Endometrial microvascular endothelial cells (primary cell): ENCODE data around the gene CCDC197. TPM values are rescaled to one million over a fixed set of nuclear protein-coding genes. Genes with fewer than 3 reads are reported as not detected.

Source experiments
- in situ Hi-C: cut with HindIII; loops from 2 replicates; pipeline ENCODE4 v1.10.0; 2017; ENCODE audit warnings: low sequenced_read_pairs, low pct_unique_long_range_greater_than_20kb; ENCODE audit errors: inconsistent ontology term
- total RNA-seq: library from RNA; depleted of rRNA; stranded (reverse); fragments of >200 nt; gene quantifications from one replicate; pipeline ENCODE4 v1.2.3, GENCODE V29; 2015; ENCODE audit errors: inconsistent ontology term

The CCDC197 gene
- total RNA-seq, 1 donor from 2014 or later: not detected

GRCh38 chr14:93994919-93995682, 2.0 kb upstream of the CCDC197 start:
- in situ Hi-C loops: no loop called here

- in situ Hi-C loops: no loop called here
Measured at GRCh38 chr14:93996130-93996695, 888 bp upstream of the CCDC197 start.

GRCh38 chr14:93997916-93998870, 1.1 kb downstream of the CCDC197 start:
- in situ Hi-C loops: no loop called here

- in situ Hi-C loops: no loop called here
Measured at GRCh38 chr14:93998871-93999403, 1.8 kb downstream of the CCDC197 start.

GRCh38 chr14:93999573-93999972, 2.5 kb downstream of the CCDC197 start:
- in situ Hi-C loops: no loop called here

GRCh38 chr14:94000267-94000666, 3.2 kb downstream of the CCDC197 start:
- in situ Hi-C loops: no loop called here

- in situ Hi-C loops: no loop called here
Measured at GRCh38 chr14:94001016-94001415, 3.9 kb downstream of the CCDC197 start.

GRCh38 chr14:94001501-94002396, 4.6 kb downstream of the CCDC197 start:
- in situ Hi-C loops: no loop called here

GRCh38 chr14:94003397-94003796, 6.3 kb downstream of the CCDC197 start:
- in situ Hi-C loops: no loop called here

GRCh38 chr14:94004015-94004414, 6.9 kb downstream of the CCDC197 start:
- in situ Hi-C loops: no loop called here

- in situ Hi-C loops: no loop called here
Measured at GRCh38 chr14:94005324-94006073, 8.4 kb downstream of the CCDC197 start.

- in situ Hi-C loops: no loop called here
Measured at GRCh38 chr14:94008234-94008633, 11.1 kb downstream of the CCDC197 start.

- in situ Hi-C loops: no loop called here
Measured at GRCh38 chr14:94009767-94010166, 12.7 kb downstream of the CCDC197 start.

- in situ Hi-C loops: no loop called here
Measured at GRCh38 chr14:94010625-94011024, 13.5 kb downstream of the CCDC197 start.

- in situ Hi-C loops: no loop called here
Measured at GRCh38 chr14:94011795-94012194, 14.7 kb downstream of the CCDC197 start.

GRCh38 chr14:94014382-94014781, 17.3 kb downstream of the CCDC197 start:
- in situ Hi-C loops: no loop called here

GRCh38 chr14:94015223-94015622, 18.1 kb downstream of the CCDC197 start:
- in situ Hi-C loops: no loop called here
